OCI-LY7 (cell line): Measurements from ENCODE around the gene SERAC1.

ENCODE experiments used
- CTCF ChIP-seq: fragments of 200-600 bp; sonication (generic); conservative IDR thresholded peaks from 2 replicates; pipeline ENCODE4 v1.5.1; 2014; ENCODE audit warnings: mild to moderate bottlenecking, antibody characterized with exemption, low read length, moderate library complexity, mixed read lengths
- EZH2phosphoT487 ChIP-seq: fragments of 200-600 bp; sonication (generic); IDR thresholded peaks from 2 replicates; pipeline ENCODE4 v1.6.1; 2018; ENCODE audit warnings: low read depth, borderline replicate concordance, mild to moderate bottlenecking, mixed run types, antibody characterized with exemption, low read length, moderate library complexity, mixed read lengths

DNA sequence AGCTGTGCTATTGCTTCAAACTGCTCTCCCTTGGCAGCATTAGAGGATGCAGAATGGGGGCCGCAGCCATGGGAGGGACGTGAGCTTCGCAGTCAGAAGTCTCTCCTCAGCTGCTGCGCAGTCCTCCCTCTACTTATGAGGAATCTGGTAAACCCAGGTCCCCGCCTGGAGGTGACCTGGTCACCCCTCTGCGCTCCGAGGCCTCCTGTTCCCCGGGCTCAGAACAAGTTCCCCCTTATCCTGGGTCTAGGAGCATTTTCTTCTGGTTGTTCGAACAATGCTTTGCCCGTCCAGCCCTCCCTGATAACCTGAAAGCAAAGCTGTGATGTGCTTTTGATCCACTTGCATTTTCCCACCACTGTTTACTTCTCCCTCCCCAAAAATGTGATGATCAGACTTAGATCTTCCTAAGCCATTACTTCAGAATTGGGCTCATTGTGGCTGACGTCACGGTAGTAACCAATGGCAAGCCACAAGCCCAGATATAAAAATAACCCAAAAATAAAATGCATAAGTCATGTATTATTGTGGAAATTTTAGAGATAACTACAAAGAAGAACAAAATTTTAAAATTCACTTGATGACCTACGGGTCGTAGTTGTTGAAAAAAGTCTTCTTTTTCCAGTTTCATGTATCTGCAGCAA is 80.7 kb downstream of the SERAC1 start:
- no peak for TF ChIP-seq CTCF
- no peak for TF ChIP-seq EZH2phosphoT487
